ENCODE measurements around the gene LEP.

GRCh38 chr7:128259131-128260061, 18.3 kb downstream of the LEP start:
- TF ChIP-seq REST (IDR thresholded peaks at IDR 0.05) (no peak), HDAC2 (IDR thresholded peaks at IDR 0.05) (no peak), USF2 (IDR thresholded peaks at IDR 0.05) (no peak), CEBPB (IDR thresholded peaks at IDR 0.05) (no peak), CTCF (IDR thresholded peaks at IDR 0.05) (no peak), POLR2A (IDR thresholded peaks at IDR 0.05; ENCODE audit: low read length) (no peak), EP300 (IDR thresholded peaks at IDR 0.05) (no peak), MYC (IDR thresholded peaks at IDR 0.05; ENCODE audit: borderline replicate concordance, low read length) (no peak), RAD21 (conservative IDR thresholded peaks at IDR 0.05 in 1 of 2, IDR thresholded peaks at IDR 0.05 in 1 of 2) (no peak), MAZ (IDR thresholded peaks at IDR 0.05; ENCODE audit: borderline replicate concordance, low read depth, low read length) (no peak), HMGXB4 (CRISPR knock-in tag; IDR thresholded peaks at IDR 0.05; ENCODE audit: borderline replicate concordance) (no peak)

Data from A549 (cell line).